ENCODE results near the gene CCL17. TPM values are rescaled to one million over a fixed set of nuclear protein-coding genes. Genes with fewer than 3 reads are reported as not detected.
"Not testable (repeated sequence)": the region's sequence is repeated elsewhere in the genome, so short reads cannot be mapped to it uniquely, and the experiment has no call there.

Gene CCL17
- total RNA-seq, 1 donor from 2014 or later = not detected

DNA sequence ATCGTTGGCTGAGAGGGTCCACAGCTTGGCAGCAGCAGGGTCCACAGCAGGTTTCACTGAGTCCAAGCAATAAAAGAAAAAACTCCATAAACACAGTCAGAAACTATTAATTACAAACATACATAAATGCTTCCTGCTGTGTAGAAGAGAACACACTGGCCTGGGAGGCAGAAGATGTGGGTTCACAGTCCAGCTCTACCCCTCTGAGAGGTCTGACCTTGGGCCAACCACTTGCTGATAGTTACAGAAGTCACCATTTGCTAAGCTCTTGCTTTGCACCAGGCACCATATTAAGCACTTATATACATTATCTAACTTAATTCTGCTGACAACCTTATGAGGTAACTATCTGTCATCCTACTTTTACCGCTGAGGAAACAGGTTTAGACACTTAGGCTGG lies 27.9 kb downstream of the CCL17 start:
- no peak for DNase-seq

GRCh38 chr16:57432989-57433388 lies 28.4 kb downstream of the CCL17 start:
- DNase-seq = no peak

GRCh38 chr16:57434003-57434402 lies 29.4 kb downstream of the CCL17 start:
- DNase-seq = no peak

- no peak for DNase-seq
Measured at GRCh38 chr16:57435838-57436237, 31.3 kb downstream of the CCL17 start.

DNA sequence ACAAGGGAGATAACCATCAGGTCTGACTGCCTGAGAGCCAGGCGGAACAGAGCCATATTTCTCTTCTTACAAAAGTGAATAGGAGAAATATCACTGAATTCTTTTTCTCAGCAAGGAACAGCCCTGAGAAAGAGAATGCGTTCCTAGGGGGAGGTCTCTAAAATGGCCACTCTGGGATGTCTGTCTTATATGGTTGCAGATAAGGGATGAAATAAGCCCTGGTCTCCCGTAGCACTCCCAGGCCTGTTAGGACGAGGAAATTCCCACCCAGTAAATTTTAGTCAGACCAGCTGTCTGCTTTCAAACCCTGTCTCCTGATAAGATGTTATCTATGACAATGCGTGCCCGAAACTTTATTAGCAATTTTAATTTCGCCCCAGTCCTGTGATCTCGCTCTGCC lies 35.4 kb downstream of the CCL17 start:
- not testable (repeated sequence) for DNase-seq

DNA sequence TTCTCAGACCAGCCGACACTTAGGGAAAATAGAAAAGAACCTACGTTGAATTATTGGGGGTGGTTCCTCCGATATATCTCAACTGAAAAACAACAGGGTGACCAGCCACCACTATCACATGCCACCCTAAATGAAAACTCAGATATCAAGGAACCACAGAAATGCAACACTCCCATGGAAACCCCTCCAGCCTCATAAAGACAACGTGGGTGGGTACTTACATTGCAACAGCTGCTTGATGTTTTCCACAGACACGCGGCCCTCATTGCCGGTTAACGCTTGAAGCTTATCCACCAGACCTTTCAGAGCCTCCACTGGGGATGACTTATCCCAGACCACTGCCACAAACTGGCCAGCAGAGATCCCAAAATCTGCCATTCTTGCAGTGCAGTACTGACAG lies 36.0 kb downstream of the CCL17 start:
- not testable (repeated sequence) for DNase-seq

GRCh38 chr16:57444711-57445110 lies 40.1 kb downstream of the CCL17 start:
- no peak for DNase-seq

GRCh38 chr16:57445510-57445909 lies 40.9 kb downstream of the CCL17 start:
- DNase-seq = no peak

DNA sequence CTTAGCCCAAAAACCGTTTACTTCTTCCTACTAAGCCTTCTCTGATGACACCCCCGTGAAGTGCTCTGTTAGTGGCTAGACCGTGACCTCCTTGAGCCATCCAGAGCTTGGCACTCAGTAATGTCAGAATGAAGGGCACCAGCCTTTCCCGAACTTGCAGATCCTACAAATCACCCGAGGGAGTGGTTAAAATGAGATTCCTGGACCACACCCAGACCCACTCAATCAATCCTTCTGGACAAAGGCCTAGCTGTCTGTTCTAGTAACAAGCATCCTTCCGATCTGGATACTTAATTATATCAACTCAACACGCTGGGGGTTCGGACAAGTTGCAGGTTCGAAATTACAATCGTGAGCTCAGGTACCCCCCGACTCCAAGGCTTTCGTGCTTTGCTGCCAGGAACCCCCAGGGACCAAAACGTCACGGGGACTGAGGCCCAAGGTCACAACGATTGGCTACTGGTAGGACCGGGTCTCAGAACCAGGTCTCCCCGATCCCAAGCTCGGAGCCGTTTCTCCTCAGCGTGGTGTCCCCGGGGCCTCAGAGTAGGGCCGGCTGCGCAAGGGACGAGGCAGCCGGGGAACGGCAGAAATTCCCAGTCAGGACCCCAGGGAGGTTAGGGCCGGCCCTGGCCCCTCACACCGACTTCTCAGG lies 42.1 kb downstream of the CCL17 start:
- DNase-seq = peak; percentile 55

GRCh38 chr16:57447186-57447962 lies 42.8 kb downstream of the CCL17 start, which contains the start of the genes CIAPIN1 and COQ9:
TSS of gene CIAPIN1 (minus strand) at chr16:57447385. CDS start at chr16:57440928, 6,457 bp downstream.
TSS of gene COQ9 (plus strand) at chr16:57447479. CDS start at chr16:57447506, 27 bp downstream.
- peak; percentile 98 for DNase-seq

GRCh38 chr16:57452021-57452420 lies 47.5 kb downstream of the CCL17 start:
- DNase-seq = no peak

DNA sequence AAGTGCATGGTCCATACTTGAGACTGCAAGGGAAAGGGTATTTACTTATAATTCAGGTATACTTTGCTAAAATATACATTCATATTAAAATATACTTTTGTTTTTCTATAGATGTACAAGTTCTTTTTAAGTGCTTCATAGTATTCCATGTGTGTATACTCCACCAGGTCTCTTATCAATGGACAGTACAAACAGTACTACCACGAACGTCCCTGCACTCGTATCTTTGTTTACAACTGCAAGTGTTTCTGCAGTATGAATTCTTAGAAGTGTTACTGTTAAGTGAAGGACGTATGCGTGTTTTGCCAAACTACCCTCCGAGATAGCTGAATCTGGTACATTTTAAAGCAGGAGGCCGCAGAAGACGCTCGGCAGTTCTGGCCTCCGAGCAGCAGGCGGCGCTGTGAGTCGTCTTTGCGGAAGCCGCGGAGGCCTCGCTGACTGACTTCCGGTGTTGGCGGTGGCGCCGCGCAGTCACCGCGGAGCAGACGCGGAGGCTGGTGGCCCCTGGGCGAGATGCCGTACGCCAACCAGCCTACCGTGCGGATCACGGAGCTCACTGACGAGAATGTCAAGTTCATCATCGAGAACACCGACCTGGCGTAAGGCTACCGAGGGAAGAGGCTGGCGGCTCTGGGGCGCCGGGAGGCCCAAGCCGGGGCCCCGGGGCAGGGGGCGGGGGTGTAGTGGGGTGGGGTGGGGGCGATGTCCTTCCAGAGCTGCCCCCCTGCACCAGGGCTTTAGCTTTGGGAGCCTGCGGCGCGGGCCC lies 57.8 kb downstream of the CCL17 start, which contains the start of gene POLR2C:
TSS of gene POLR2C (plus strand) at position 471 of the 769 bp plus-strand sequence. CDS start at position 517, 46 bp downstream.
- DNase-seq = peak; percentile 93

- no peak for DNase-seq
Measured at GRCh38 chr16:57462978-57463362, 58.4 kb downstream of the CCL17 start.

DNA sequence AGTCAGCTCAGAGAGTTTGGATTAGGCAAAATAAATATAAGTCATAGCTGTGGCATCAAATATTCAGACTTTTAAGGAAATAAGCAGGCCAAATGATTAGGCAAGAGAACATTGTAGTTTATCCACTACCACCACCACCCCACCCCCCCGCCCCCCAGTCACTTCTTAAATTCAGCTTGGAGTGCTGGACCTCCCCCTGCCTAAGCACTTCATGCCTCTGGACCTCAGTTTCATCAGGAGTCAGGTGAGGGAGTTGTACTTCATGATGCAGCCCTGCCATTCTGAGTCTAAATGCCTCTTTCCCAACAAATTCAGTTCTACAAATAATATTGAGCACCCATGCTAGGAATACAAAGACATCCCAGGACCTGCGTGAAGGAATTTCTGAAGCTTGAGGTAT lies 60.0 kb downstream of the CCL17 start:
- DNase-seq = no peak

Other genes with a start within 250 kb of the CCL17 start
- gene PSME3IP1, start 218.7 kb upstream of the CCL17 start, total RNA-seq = 55.0 TPM
- 49.9 TPM for gene RSPRY1, start 218.4 kb upstream of the CCL17 start, total RNA-seq
- gene ARL2BP, start 159.5 kb upstream of the CCL17 start, total RNA-seq = 49.3 TPM
- 1.9 TPM for gene PLLP, start 120.1 kb upstream of the CCL17 start, total RNA-seq
- not detected for gene CCL22, start 46.0 kb upstream of the CCL17 start, total RNA-seq
- gene CX3CL1, start 32.3 kb upstream of the CCL17 start, total RNA-seq = 4.2 TPM
- gene CIAPIN1, start 42.6 kb downstream of the CCL17 start, total RNA-seq = 50.5 TPM
- gene COQ9, start 42.7 kb downstream of the CCL17 start, total RNA-seq = 81.8 TPM
- gene POLR2C, start 57.9 kb downstream of the CCL17 start, total RNA-seq = 58.2 TPM
- gene DOK4, start 81.7 kb downstream of the CCL17 start, total RNA-seq = 17.6 TPM
- gene CCDC102A, start 131.8 kb downstream of the CCL17 start, total RNA-seq = 17.5 TPM
- not detected for gene ADGRG5, start 137.9 kb downstream of the CCL17 start, total RNA-seq
- 26.9 TPM for gene ADGRG1, start 223.9 kb downstream of the CCL17 start, total RNA-seq